Fibroblast of mammary gland (primary cell): ENCODE data around the gene ABAT.

Experiments used
- DNase-seq: peaks from one replicate; pipeline ENCODE4 v3.0.0-alpha.2; 2010; ENCODE audit warnings: low read depth
- H3K4me3 ChIP-seq: 2 replicates; pipeline ENCODE4 v1.5.1; 2011; ENCODE audit warnings: low read depth, mild to moderate bottlenecking, low read length, moderate library complexity; ENCODE audit not compliant: control insufficient read depth
- CTCF ChIP-seq: conservative IDR thresholded peaks from 2 replicates; pipeline ENCODE4 v1.5.1; 2011; ENCODE audit warnings: low read depth, low read length, inconsistent platforms; ENCODE audit not compliant: control insufficient read depth, insufficient read depth

ABAT gene

DNA sequence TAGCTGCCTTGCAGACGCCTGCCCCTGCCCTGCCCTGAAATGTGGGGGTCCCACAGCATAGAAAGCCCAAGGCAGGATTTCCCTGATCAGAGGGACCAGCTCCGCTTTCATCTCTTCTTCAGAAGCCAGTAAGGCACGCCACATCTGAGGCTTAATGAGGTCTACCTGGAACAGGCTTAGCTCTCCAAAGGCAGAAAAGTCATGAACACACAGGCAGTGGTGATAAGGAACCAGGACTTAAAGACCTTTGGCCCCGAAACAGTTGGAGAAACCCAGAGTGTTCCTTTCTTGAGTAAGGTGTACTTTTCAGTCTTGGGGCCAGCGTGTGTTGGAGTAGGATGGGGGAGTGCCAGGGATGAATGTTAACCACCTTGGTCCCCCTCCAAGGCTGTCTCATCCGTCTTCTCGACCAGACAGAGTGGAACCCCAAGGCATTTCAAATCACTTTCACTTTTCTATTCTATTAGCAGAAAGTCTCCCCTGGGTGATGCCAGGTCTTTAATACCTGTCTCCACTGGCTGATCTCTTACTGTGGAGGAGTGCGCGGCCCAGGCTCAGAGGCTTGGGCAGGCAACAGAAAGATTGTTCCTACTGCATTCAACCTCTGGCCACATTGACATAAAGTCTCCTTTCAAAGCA lies 79.1 kb downstream of the ABAT start:
- no peak for DNase-seq
- no peak for TF ChIP-seq CTCF
- H3K4me3 ChIP-seq: no peak overlapping the region

DNA sequence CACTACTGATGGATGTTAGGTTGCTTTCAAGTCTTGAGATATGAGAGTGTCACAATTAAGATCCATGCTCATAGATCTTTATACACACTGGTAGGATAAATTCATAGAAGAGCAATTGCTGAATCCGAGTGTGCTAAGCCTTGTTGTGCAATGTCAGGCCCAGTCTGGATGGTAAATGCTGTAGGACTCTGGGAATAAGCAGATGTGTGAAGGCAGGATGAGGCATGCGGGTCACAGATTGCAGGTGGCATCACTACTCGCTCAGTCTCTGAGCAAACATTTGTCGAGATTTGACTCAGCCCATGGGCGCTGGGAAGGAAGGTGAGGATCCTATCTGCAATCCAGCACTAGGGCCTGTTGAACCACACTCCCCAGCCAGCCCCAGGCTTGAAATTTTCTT lies 82.3 kb downstream of the ABAT start:
- no peak for TF ChIP-seq CTCF
- H3K4me3 ChIP-seq: no peak overlapping the region
- DNase-seq: no peak

GRCh38 chr16:8758022-8758421 lies 83.6 kb downstream of the ABAT start:
- no peak for DNase-seq
- no peak for TF ChIP-seq CTCF

DNA sequence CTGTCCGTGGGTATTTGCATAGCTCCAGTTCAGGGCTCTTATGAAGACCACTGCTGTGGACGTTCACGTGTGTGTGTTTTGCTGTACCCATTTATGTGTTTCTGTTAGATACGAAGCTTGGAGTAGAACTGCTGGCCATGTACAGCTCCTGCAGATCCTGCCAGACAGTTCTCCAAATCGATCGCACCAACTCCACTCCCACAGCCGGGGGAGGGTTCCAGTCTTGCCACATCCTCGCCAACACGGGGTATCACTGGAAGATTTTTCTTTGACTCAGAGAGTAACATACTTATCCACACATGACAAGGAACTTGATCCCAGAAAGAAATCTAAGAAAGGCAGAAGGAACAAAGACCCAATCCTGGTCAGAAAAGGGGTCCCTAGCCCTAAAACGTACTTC lies 85.6 kb downstream of the ABAT start:
- no peak for TF ChIP-seq CTCF
- no peak overlapping the region for H3K4me3 ChIP-seq
- DNase-seq: no peak

More at GRCh38 chr16:8758022-8758421, 83.6 kb downstream of the ABAT start:
- H3K4me3 ChIP-seq: no peak overlapping the region

GRCh38 chr16:8761078-8761477 lies 86.7 kb downstream of the ABAT start:
- no peak for TF ChIP-seq CTCF
- DNase-seq: no peak
- no peak overlapping the region for H3K4me3 ChIP-seq

- no peak for TF ChIP-seq CTCF
Observed at GRCh38 chr16:8762254-8762653, 87.8 kb downstream of the ABAT start.

DNA sequence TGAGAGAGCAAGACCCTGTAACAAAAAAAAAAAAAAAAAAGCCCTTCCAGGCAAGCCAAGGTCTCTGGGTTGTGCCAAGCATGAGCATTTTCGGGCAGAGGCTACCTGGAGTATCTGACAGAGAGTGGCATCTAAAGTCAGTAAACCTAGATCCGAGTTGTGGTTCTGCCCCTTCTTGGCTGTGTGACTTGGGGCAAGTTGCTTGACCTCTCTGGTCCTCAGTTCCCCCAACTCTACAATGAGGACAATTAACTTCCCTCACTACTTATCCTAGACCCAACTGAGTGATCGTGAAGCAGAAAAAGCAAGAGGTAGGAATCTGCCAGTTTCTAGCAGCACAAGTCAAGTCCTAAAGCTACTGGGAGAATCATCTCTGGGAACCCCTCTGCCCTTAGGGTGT lies 88.7 kb downstream of the ABAT start:
- no peak overlapping the region for H3K4me3 ChIP-seq
- DNase-seq: no peak
- TF ChIP-seq CTCF: no peak

More at GRCh38 chr16:8762254-8762653, 87.8 kb downstream of the ABAT start:
- no peak overlapping the region for H3K4me3 ChIP-seq
- DNase-seq: no peak
